CD14-positive monocyte (primary cell): ENCODE results near the gene EPHB6. TPM values are rescaled to one million over a fixed set of nuclear protein-coding genes. Genes with fewer than 3 reads are reported as not detected.

Source experiments
- DNase-seq, 3 donors: peaks; one replicate each; pipeline ENCODE4 v3.0.0-alpha.2; 2011 to 2022
- H2AFZ ChIP-seq: 2 replicates; pipeline ENCODE4 v1.6.0; 2012; ENCODE audit warnings: mild to moderate bottlenecking, low read depth, low read length, inconsistent platforms; ENCODE audit not compliant: insufficient read depth, poor library complexity, severe bottlenecking
- H3K27ac ChIP-seq, 2 donors: 1 replicate in 1 of 2; 2 replicates in 1 of 2; pipeline ENCODE4 v1.5.1; 2012 to 2013; ENCODE audit warnings: low read length in 2 of 2, control low read depth in 1 of 2, inconsistent platforms in 1 of 2, low read depth in 1 of 2, mild to moderate bottlenecking in 1 of 2
- H3K27me3 ChIP-seq, 2 donors: one replicate each; pipeline versions ENCODE4 v1.6.0 to v1.6.1; 2011 to 2013; ENCODE audit warnings: low read length in 2 of 2; ENCODE audit not compliant: control insufficient read depth in 2 of 2, insufficient read depth in 2 of 2
- H3K36me3 ChIP-seq, 2 donors: replicated peaks in 1 of 2; 1 replicate in 1 of 2; 2 replicates in 1 of 2; pipeline versions ENCODE4 v1.5.1 to v1.6.1; 2012 to 2013; ENCODE audit warnings: low read length in 2 of 2, control low read depth in 1 of 2, inconsistent platforms in 1 of 2, mild to moderate bottlenecking in 1 of 2; ENCODE audit not compliant: insufficient read depth in 2 of 2, control insufficient read depth in 1 of 2
- H3K4me1 ChIP-seq, 2 donors: 1 replicate in 1 of 2; 2 replicates in 1 of 2; pipeline versions ENCODE4 v1.5.1 to v1.6.1; 2012 to 2013; ENCODE audit warnings: low read length in 2 of 2, control low read depth in 1 of 2, inconsistent platforms in 1 of 2, mild to moderate bottlenecking in 1 of 2, moderate library complexity in 1 of 2; ENCODE audit not compliant: insufficient read depth in 2 of 2, control insufficient read depth in 1 of 2
- H3K4me2 ChIP-seq: replicated peaks from 2 replicates; pipeline ENCODE3; 2012; ENCODE audit warnings: low read length, moderate library complexity, mild to moderate bottlenecking; ENCODE audit not compliant: poor library complexity, severe bottlenecking; ENCODE audit errors: extremely low read depth
- H3K4me3 ChIP-seq, 3 experiments: fragments of 200-600 bp in 1 of 3; sonication (generic) in 1 of 3; replicated peaks in 1 of 3; 1 replicate in 2 of 3; 2 replicates in 1 of 3; pipeline ENCODE4 v1.5.1; 2011 to 2013; ENCODE audit warnings: low read length in 3 of 3, mild to moderate bottlenecking in 3 of 3, control low read depth in 2 of 3, low read depth in 2 of 3, inconsistent platforms in 1 of 3, moderate library complexity in 1 of 3
- H3K79me2 ChIP-seq: 2 replicates; pipeline ENCODE4 v1.6.0; 2012; ENCODE audit warnings: mild to moderate bottlenecking, control low read depth, inconsistent platforms, low read length, moderate library complexity; ENCODE audit not compliant: insufficient read depth
- H3K9ac ChIP-seq: 2 replicates; pipeline ENCODE4 v1.6.0; 2017; ENCODE audit warnings: low read length, mild to moderate bottlenecking; ENCODE audit not compliant: insufficient read depth, poor library complexity, severe bottlenecking
- H3K9me3 ChIP-seq, 2 donors: replicated peaks in 1 of 2; 1 replicate in 1 of 2; 2 replicates in 1 of 2; pipeline versions ENCODE4 v1.5.1 to v1.6.1; 2012 to 2013; ENCODE audit warnings: low read length in 2 of 2, control low read depth in 1 of 2; ENCODE audit not compliant: control insufficient read depth in 1 of 2, insufficient read depth in 1 of 2
- H4K20me1 ChIP-seq: 2 replicates; pipeline ENCODE4 v1.6.0; 2012; ENCODE audit warnings: mild to moderate bottlenecking, low read length, control low read depth, moderate library complexity; ENCODE audit not compliant: insufficient read depth
- H3K27ac Mint-ChIP-seq, 7 donors: one replicate each; pipeline ENCODE4 v1.8.0; 2020; ENCODE audit warnings: mild to moderate bottlenecking in 7 of 7, mixed read lengths in 7 of 7, moderate library complexity in 6 of 7, inconsistent platforms in 2 of 7
- H3K27me3 Mint-ChIP-seq, 3 donors: one replicate each; pipeline ENCODE4 v1.8.0; 2021 to 2022; ENCODE audit warnings: low read depth in 3 of 3, mild to moderate bottlenecking in 3 of 3, mixed read lengths in 3 of 3, moderate library complexity in 3 of 3, inconsistent platforms in 1 of 3
- H3K36me3 Mint-ChIP-seq, 2 donors: one replicate each; pipeline ENCODE4 v1.8.0; 2020; ENCODE audit warnings: mixed read lengths in 2 of 2, inconsistent platforms in 1 of 2, mild to moderate bottlenecking in 1 of 2
- H3K4me1 Mint-ChIP-seq: one replicate; pipeline ENCODE4 v1.8.0; 2020; ENCODE audit warnings: mild to moderate bottlenecking, mixed read lengths
- H3K4me3 Mint-ChIP-seq, 2 donors: one replicate each; pipeline ENCODE4 v1.8.0; 2020; ENCODE audit warnings: mild to moderate bottlenecking in 2 of 2, mixed read lengths in 2 of 2, moderate library complexity in 1 of 2
- H3K9me3 Mint-ChIP-seq, 7 donors: one replicate each; pipeline ENCODE4 v1.8.0; 2020 to 2022; ENCODE audit warnings: mixed read lengths in 7 of 7, mild to moderate bottlenecking in 6 of 7, moderate library complexity in 6 of 7, inconsistent platforms in 2 of 7
- CTCF ChIP-seq: fragments of 200-600 bp; IDR thresholded peaks from one replicate; pipeline ENCODE4 v1.8.0; 2022; ENCODE audit warnings: antibody characterized with exemption, mild to moderate bottlenecking
- WGBS: methylation state at CpG from one replicate; pipeline ENCODE4 v1.1.5; 2013; ENCODE audit warnings: missing lambda C conversion rate; ENCODE audit not compliant: insufficient coverage; 5-methylcytosine and 5-hydroxymethylcytosine counted together
- intact Hi-C, 2 donors: fragments of 100-400 bp; cut with micrococcal nuclease; formaldehyde crosslinking; loops; one replicate each; pipeline versions ENCODE4 v1.15.0 to v1.15.1; 2023
- polyA plus RNA-seq, 3 donors: library from polyadenylated mRNA; depleted of rRNA in 1 of 3; unstranded in 2 of 3; stranded (reverse) in 1 of 3; fragments of 300-500 nt in 2 of 3; fragments of >200 nt in 1 of 3; fragmentation: Illumina TruSeq in 2 of 3; gene quantifications; 1 replicate in 2 of 3; 2 replicates in 1 of 3; pipeline ENCODE4 v1.2.3, GENCODE V29; 2012 to 2021

Gene EPHB6
- polyA plus RNA-seq, 3 donors, result 7.9 to 18.2 (median 9.3) TPM

- TF ChIP-seq CTCF, result no peak
- no peaks in the 10 kb centered on the region for H3K27me3 ChIP-seq
- H3K79me2 ChIP-seq, result no peaks in the 10 kb centered on the region
- intact Hi-C loops, result loop anchor here (5.0 to 10.0 kb wide), 3 partner anchors 146 to 351 kb away; no protein-coding TSS in a partner anchor
- 36% methylated on average over 11 of the region's 12 CpGs for WGBS
- Mint-ChIP-seq H3K27me3 (peaks cover 0 to 3% (median 0%) of the 10 kb centered on the region in 3 donors), H3K4me1 (peaks cover 26% of the 10 kb centered on the region), H3K36me3 (peaks cover 4 to 10% of the 10 kb centered on the region in 2 donors), H3K9me3 (peaks cover 0 to 4% (median 0%) of the 10 kb centered on the region in 7 donors), H3K4me3 (peak overlapping the region; percentile 83 to 90), H3K27ac (peak overlapping the region in 2 of 7 donors; percentile 10 to 70)
- peak overlapping the region; percentile 94 for H2AFZ ChIP-seq
- peaks cover 0 to 1% of the 10 kb centered on the region in 2 donors for H3K36me3 ChIP-seq
- no peak overlapping the region for H3K27ac ChIP-seq
- H3K4me2 ChIP-seq, result peak overlapping the region; percentile 78
- DNase-seq, result no peak
- H4K20me1 ChIP-seq, result no peaks in the 10 kb centered on the region
- H3K9ac ChIP-seq, result no peak overlapping the region
- H3K4me1 ChIP-seq, result peaks cover 19 to 31% of the 10 kb centered on the region in 2 donors
- no peaks in the 10 kb centered on the region for H3K9me3 ChIP-seq
- peak overlapping the region in 2 of 3 experiments; percentile 87 to 96 for H3K4me3 ChIP-seq
Measured at GRCh38 chr7:142855756-142856564, 1.1 kb downstream of the EPHB6 start.

- H3K4me2 ChIP-seq, result peak overlapping the region; percentile 78
- H3K9ac ChIP-seq, result no peak overlapping the region
- peaks cover 1 to 9% of the 10 kb centered on the region in 2 donors for H3K36me3 ChIP-seq
- no peaks in the 10 kb centered on the region for H4K20me1 ChIP-seq
- Mint-ChIP-seq H3K4me3 (no peak overlapping the region), H3K36me3 (peaks cover 8 to 10% of the 10 kb centered on the region in 2 donors), H3K27ac (no peak overlapping the region), H3K27me3 (peaks cover 0 to 3% (median 0%) of the 10 kb centered on the region in 3 donors), H3K9me3 (peaks cover 0 to 4% (median 0%) of the 10 kb centered on the region in 7 donors), H3K4me1 (peaks cover 26% of the 10 kb centered on the region)
- H3K4me1 ChIP-seq, result peaks cover 19 to 31% of the 10 kb centered on the region in 2 donors
- H3K9me3 ChIP-seq, result no peaks in the 10 kb centered on the region
- no peak overlapping the region for H3K4me3 ChIP-seq
- H3K27me3 ChIP-seq, result no peaks in the 10 kb centered on the region
- no peak overlapping the region for H3K27ac ChIP-seq
- no peak overlapping the region for H2AFZ ChIP-seq
- WGBS, result 100% methylated on average over 4 of the region's 7 CpGs
- TF ChIP-seq CTCF, result no peak
- H3K79me2 ChIP-seq, result no peaks in the 10 kb centered on the region
- DNase-seq, result no peak
- intact Hi-C loops, result loop anchor here (5.0 to 10.0 kb wide), 3 partner anchors 146 to 351 kb away; no protein-coding TSS in a partner anchor
Measured at GRCh38 chr7:142856565-142857245, 1.8 kb downstream of the EPHB6 start.
